Stomach (tissue), 9 donors: Measurements from ENCODE around the gene TPRG1. TPM values are rescaled to one million over a fixed set of nuclear protein-coding genes. Genes with fewer than 3 reads are reported as not detected.

ENCODE experiments used
- DNase-seq, 2 donors: peaks; one replicate each; pipeline versions ENCODE4 v3.0.0 to v3.0.0-alpha.2; 2013 to 2019
- H3K27ac ChIP-seq, 5 donors: fragments of 200-600 bp in 4 of 5; sonication (generic) in 4 of 5; one replicate each; pipeline ENCODE4 v1.5.1; 2013 to 2019; ENCODE audit warnings: mild to moderate bottlenecking in 1 of 5, moderate library complexity in 1 of 5
- H3K27me3 ChIP-seq, 3 donors: fragments of 200-600 bp; sonication (generic); one replicate each; pipeline ENCODE4 v1.5.1; 2017 to 2019; ENCODE audit warnings: mixed run types in 1 of 3
- H3K36me3 ChIP-seq, 4 donors: fragments of 200-600 bp; sonication (generic); 1 replicate in 3 of 4; 2 replicates in 1 of 4; pipeline ENCODE4 v1.5.1; 2016 to 2019
- H3K4me1 ChIP-seq, 4 donors: fragments of 200-600 bp; sonication (generic); one replicate each; pipeline ENCODE4 v1.5.1; 2016 to 2019
- H3K4me3 ChIP-seq, 4 donors: fragments of 200-600 bp; sonication (generic) in 3 of 4; one replicate each; pipeline ENCODE4 v1.5.1; 2016 to 2019; ENCODE audit warnings: mild to moderate bottlenecking in 1 of 4
- H3K9me3 ChIP-seq, 4 donors: fragments of 200-600 bp; sonication (generic); one replicate each; pipeline ENCODE4 v1.5.1; 2016 to 2019
- EP300 ChIP-seq: sonication (generic); formaldehyde crosslinking; IDR thresholded peaks from one replicate; pipeline ENCODE4 v1.6.1; 2017; ENCODE audit warnings: antibody characterized with exemption
- POLR2A ChIP-seq, 4 donors: fragments of 450-650 bp; IDR thresholded peaks; one replicate each; pipeline ENCODE4 v1.6.1; 2016; ENCODE audit warnings: antibody characterized with exemption in 4 of 4, control low read depth in 2 of 4, mild to moderate bottlenecking in 1 of 4, moderate library complexity in 1 of 4
- POLR2AphosphoS5 ChIP-seq, 3 donors: sonication (generic); formaldehyde crosslinking; IDR thresholded peaks; one replicate each; pipeline ENCODE4 v1.6.1; 2016; ENCODE audit warnings: antibody characterized with exemption in 3 of 3
- WGBS, 5 donors: extraction: QIAGEN DNeasy Blood & Tissue Kit in 3 of 5; methylation state at CpG; one replicate each; pipeline versions ENCODE4 v1.1.5 to v1.1.7; 2013 to 2018; 5-methylcytosine and 5-hydroxymethylcytosine counted together
- intact Hi-C: fragments of 100-400 bp; cut with DNase I; formaldehyde crosslinking; loops from one replicate; pipeline ENCODE4 v1.15.1; 2023; ENCODE audit warnings: low total_unique reads
- polyA plus RNA-seq, 3 donors: library from polyadenylated mRNA; stranded (reverse); fragments of 200-250 nt; gene quantifications; one replicate each; pipeline ENCODE4 v1.2.3, GENCODE V29; 2013
- total RNA-seq, 5 donors: library from RNA; depleted of rRNA; stranded (reverse); fragments of >200 nt; gene quantifications; one replicate each; pipeline versions ENCODE4 v1.1.0 to v1.2.3, GENCODE V29; 2014 to 2016
- TF ChIP-seq, protein P1 (sequence below), 7 experiments: fragments of 450-650 bp in 4 of 7; fragments of 200-600 bp in 3 of 7; sonication (generic) in 3 of 7; IDR thresholded peaks; one replicate each; pipeline ENCODE4 v1.5.1; 2016 to 2019; ENCODE audit warnings: antibody characterized with exemption in 7 of 7, control low read depth in 2 of 7, mild to moderate bottlenecking in 1 of 7
- donor health status: healthy with polysubstance abuse.
- donor health status: Bipolar disorder and iron deficiency.
- donor health status: healthy.

TPRG1 gene
- total and polyA plus RNA-seq, 8 donors, result 1.2 to 20.9 (median 3.7) TPM

DNA sequence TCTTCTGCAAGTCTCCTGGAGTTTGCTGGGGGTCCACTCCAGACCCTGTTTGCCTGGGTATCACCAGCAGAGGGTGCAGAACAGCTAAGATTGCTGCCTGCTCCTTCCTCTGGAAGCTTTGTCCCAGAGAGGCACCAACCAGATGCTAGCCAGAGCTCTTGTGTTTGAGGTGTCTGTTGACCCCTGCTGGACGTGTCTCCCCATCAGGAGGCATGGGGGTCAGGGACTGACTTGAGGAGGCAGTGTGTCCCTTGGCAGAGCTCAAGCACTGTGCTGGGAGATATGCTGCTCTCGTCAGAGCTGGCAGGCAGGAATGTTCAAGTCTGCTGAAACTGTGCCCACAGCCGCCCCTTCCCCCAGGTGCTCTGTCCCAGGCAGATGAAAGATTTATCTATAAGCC is 86.5 kb downstream of the TPRG1 start:
- Histone ChIP-seq H3K27me3 (no peaks in the 10 kb centered on the region), H3K4me1 (no peaks in the 10 kb centered on the region), H3K4me3 (no peak overlapping the region), H3K9me3 (no peaks in the 10 kb centered on the region), H3K27ac (no peak overlapping the region), H3K36me3 (no peaks in the 10 kb centered on the region)
- no peak for TF ChIP-seq EP300
- no peak for TF ChIP-seq POLR2AphosphoS5 (IDR thresholded peaks at IDR 0.05)
- TF ChIP-seq, protein P1, sequence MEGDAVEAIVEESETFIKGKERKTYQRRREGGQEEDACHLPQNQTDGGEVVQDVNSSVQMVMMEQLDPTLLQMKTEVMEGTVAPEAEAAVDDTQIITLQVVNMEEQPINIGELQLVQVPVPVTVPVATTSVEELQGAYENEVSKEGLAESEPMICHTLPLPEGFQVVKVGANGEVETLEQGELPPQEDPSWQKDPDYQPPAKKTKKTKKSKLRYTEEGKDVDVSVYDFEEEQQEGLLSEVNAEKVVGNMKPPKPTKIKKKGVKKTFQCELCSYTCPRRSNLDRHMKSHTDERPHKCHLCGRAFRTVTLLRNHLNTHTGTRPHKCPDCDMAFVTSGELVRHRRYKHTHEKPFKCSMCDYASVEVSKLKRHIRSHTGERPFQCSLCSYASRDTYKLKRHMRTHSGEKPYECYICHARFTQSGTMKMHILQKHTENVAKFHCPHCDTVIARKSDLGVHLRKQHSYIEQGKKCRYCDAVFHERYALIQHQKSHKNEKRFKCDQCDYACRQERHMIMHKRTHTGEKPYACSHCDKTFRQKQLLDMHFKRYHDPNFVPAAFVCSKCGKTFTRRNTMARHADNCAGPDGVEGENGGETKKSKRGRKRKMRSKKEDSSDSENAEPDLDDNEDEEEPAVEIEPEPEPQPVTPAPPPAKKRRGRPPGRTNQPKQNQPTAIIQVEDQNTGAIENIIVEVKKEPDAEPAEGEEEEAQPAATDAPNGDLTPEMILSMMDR (IDR thresholded peaks at IDR 0.05), result no peak
- no peak for TF ChIP-seq POLR2A (IDR thresholded peaks at IDR 0.05)
- intact Hi-C loops, result no loop called here
- no peak for DNase-seq
- 73 to 87% (median 81%) methylated on average over 2 to 3 of the region's 3 CpGs; no CpG with 5 or more reads in 1 of the 5 donors for WGBS, 5 donors

DNA sequence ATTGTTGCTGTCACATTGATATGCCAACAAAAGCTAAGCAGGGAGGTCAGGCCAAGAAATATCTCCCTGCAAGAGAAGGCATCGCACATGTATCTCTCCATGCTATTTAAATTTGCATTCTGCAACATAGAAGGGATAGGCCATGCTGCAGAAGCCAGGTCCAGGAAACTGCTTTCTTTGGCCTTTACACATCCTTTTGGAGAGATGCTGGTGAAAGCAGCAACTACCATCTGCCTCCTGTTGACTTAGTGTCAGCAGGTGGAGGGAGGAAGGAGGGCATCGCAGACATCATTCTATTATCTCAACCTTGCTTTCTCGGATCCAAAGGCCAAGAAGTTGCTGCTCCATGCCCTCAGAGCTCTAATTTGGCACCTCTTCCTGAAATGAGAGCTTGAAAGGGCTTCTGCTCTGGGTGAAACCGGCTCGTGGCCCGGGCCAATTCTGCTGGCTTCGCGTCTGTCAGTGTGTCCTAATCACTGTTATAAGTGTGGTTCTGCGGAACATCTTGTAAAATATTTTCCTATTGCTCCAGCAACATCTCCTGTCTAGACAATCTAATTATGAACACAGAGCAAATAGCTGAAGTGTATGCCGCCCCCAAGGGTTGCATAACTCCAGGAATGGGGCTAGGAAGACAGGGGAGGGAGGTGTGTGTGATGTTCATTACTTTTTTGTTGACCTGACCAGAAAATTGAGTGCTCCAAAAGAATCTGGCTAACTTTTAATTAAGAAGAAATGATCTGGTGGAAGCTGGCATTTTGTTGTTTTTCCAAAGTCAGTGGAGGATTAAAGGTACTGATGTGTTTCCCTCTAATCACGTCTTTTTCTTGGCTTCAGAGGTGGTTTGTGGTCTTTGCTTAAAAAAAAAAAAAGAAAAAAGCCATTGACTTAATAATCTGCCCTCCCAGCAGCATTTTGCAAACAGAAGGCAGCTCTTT is 89.1 kb downstream of the TPRG1 start:
- TF ChIP-seq POLR2A (IDR thresholded peaks at IDR 0.05), result no peak
- TF ChIP-seq, protein P1 (IDR thresholded peaks at IDR 0.05), result no peak
- TF ChIP-seq POLR2AphosphoS5 (IDR thresholded peaks at IDR 0.05), result no peak
- TF ChIP-seq EP300, result no peak
- intact Hi-C loops, result no loop called here
- no peaks in the 10 kb centered on the region for H3K4me1 ChIP-seq
- no peaks in the 10 kb centered on the region for H3K36me3 ChIP-seq
- H3K9me3 ChIP-seq, result no peaks in the 10 kb centered on the region
- WGBS, 5 donors, result 73 to 87% (median 83%) methylated on average over 11 of the region's 11 CpGs
- no peaks in the 10 kb centered on the region for H3K27me3 ChIP-seq
- H3K4me3 ChIP-seq, result no peak overlapping the region
- H3K27ac ChIP-seq, result no peak overlapping the region
- no peak for DNase-seq

DNA sequence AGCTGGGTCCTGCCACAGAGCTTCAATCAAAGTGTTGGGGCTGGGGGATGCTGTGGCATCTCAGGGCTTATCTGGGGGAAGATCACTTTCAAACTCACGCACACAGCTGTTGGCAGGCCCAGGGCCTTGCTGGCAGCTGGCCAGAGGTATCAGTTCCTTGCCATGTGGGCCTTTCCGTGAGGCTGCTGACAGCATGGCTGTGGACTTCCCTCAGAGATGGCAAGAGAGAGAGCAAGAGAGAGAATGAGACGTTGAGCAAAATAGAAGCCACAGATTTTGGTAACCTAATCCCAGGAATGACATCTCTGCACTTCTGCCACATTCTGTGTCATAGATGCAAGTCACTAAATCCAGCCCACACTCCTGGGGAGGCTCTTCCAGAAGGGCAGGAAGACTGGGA is 91.0 kb downstream of the TPRG1 start:
- Histone ChIP-seq H3K9me3 (no peaks in the 10 kb centered on the region), H3K4me3 (no peak overlapping the region), H3K36me3 (no peaks in the 10 kb centered on the region), H3K4me1 (no peaks in the 10 kb centered on the region), H3K27ac (no peak overlapping the region), H3K27me3 (no peaks in the 10 kb centered on the region)
- TF ChIP-seq POLR2AphosphoS5 (IDR thresholded peaks at IDR 0.05) (no peak), POLR2A (IDR thresholded peaks at IDR 0.05) (no peak)
- TF ChIP-seq, protein P1 (IDR thresholded peaks at IDR 0.05), result no peak
- 30 to 56% (median 51%) methylated on average over 3 of the region's 3 CpGs for WGBS, 5 donors
- DNase-seq, result no peak
- intact Hi-C loops, result no loop called here

DNA sequence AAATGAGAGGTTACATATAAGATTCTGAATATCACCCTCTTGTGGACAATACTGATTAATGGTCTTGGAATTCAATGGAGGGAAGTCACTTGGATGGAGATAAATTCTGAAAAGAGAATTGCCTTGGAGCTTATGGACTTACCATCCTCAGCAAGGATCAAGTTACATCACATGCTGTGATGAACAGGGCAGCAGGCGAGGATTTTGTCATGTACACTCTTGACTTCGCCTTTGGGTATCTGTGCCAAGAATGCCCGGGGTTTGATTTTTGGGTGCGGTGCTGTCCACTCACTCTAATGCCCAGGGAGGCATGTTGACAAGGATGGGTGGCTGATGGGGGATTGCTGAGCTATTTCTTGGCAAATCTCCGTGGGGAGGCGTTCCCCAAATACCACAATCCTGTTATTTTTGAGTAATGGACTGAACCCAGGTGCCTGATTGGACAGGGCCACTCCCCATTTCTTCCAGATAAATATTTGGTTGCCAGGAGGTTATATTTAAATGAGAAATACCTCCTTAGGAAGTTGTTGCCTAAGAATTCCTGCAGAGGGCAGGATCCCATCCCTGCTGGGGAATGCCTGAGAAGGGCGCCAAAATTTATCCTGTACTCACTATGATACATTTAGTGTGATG is 96.3 kb downstream of the TPRG1 start:
- TF ChIP-seq EP300, result no peak
- no peak for TF ChIP-seq POLR2A (IDR thresholded peaks at IDR 0.05)
- TF ChIP-seq, protein P1 (IDR thresholded peaks at IDR 0.05), result no peak
- no peak for TF ChIP-seq POLR2AphosphoS5 (IDR thresholded peaks at IDR 0.05)
- intact Hi-C loops, result no loop called here
- H3K9me3 ChIP-seq, result no peaks in the 10 kb centered on the region
- H3K27me3 ChIP-seq, result no peaks in the 10 kb centered on the region
- H3K4me3 ChIP-seq, result no peak overlapping the region
- peak in 1 of 2 donors; percentile 23 for DNase-seq
- peaks cover 0 to 3% (median 0%) of the 10 kb centered on the region in 4 donors for H3K4me1 ChIP-seq
- H3K27ac ChIP-seq, result no peak overlapping the region
- H3K36me3 ChIP-seq, result no peaks in the 10 kb centered on the region
- WGBS, 5 donors, result 59 to 76% (median 66%) methylated on average over 7 of the region's 7 CpGs
